GM12878 (cell line): ENCODE results near the gene GTF2F2. TPM values are rescaled to one million over a fixed set of nuclear protein-coding genes. Genes with fewer than 3 reads are reported as not detected.

Experiments used
- ATAC-seq: fragments of 200-7000 bp; cut with Tn5 transposase; 3 replicates; pipeline ENCODE4 v1.9.1; 2020; ENCODE audit warnings: mild to moderate bottlenecking, moderate library complexity
- BruUV-seq: library from RNA; stranded (reverse); fragments of 400-500 nt; replicated peaks from 2 replicates; lab custom pipeline; 2021; lab: Mats Ljungman, UMichigan
- CTCF ChIA-PET: fragments of 300-600 bp; sonication (Branson Sonifier 250); formaldehyde crosslinking; extraction: SDS; loops from one replicate; lab custom pipeline; 2021; ENCODE audit warnings: inconsistent platforms; lab: Yijun Ruan, JAX
- POLR2A ChIA-PET: fragments of 350-600 bp; formaldehyde crosslinking; extraction: SDS; loops from one replicate; lab custom pipeline; 2021; ENCODE audit warnings: inconsistent platforms; lab: Charles Lee
- RAD21 ChIA-PET: fragments of 300-600 bp; sonication (Branson Sonifier 250); formaldehyde crosslinking; loops from one replicate; lab custom pipeline; 2023; ENCODE audit warnings: antibody characterized with exemption; ENCODE audit not compliant: unreplicated experiment; lab: Charles Lee
- SMC1A ChIA-PET: fragments of 300-600 bp; sonication (Branson Sonifier 250); formaldehyde crosslinking; loops from one replicate; lab custom pipeline; 2023; ENCODE audit not compliant: unreplicated experiment, uncharacterized antibody; lab: Charles Lee
- DNase-seq: peaks from one replicate; pipeline ENCODE4 v3.0.0-alpha.2; 2011; ENCODE audit warnings: low read depth, low spot score
- FAIRE-seq: peaks from 3 replicates; lab custom pipeline; 2011; peaks lifted over from hg19 to GRCh38; lab: Jason Lieb, UNC
- H2AFZ ChIP-seq: 2 replicates; pipeline ENCODE4 v1.6.0; 2011; ENCODE audit warnings: low read depth, low read length, control low read depth; ENCODE audit not compliant: control insufficient read depth
- H3K27ac ChIP-seq: 2 replicates; pipeline ENCODE4 v1.5.1; 2011; ENCODE audit warnings: control low read depth; ENCODE audit not compliant: control insufficient read depth, insufficient read depth
- H3K27me3 ChIP-seq, 2 experiments: replicated peaks in 1 of 2; 2 replicates each; pipeline versions ENCODE4 v1.6.0 to v1.6.1; 2011; ENCODE audit warnings: low read length in 1 of 2; ENCODE audit not compliant: control insufficient read depth in 2 of 2, insufficient read depth in 2 of 2
- H3K36me3 ChIP-seq, 2 experiments: 2 replicates each; pipeline ENCODE4 v1.5.1; 2011; ENCODE audit warnings: low read length in 1 of 2; ENCODE audit not compliant: control insufficient read depth in 2 of 2, insufficient read depth in 2 of 2
- H3K4me1 ChIP-seq: 2 replicates; pipeline ENCODE4 v1.6.1; 2011; ENCODE audit warnings: mild to moderate bottlenecking, low read length, moderate library complexity, mixed read lengths; ENCODE audit not compliant: control insufficient read depth, insufficient read depth
- H3K4me2 ChIP-seq: 2 replicates; pipeline ENCODE4 v1.6.0; 2011; ENCODE audit warnings: control low read depth; ENCODE audit not compliant: control insufficient read depth, insufficient read depth
- H3K4me3 ChIP-seq: fragments of 200-600 bp; sonication (generic); 2 replicates; pipeline ENCODE4 v1.5.1; 2016
- H3K79me2 ChIP-seq: 2 replicates; pipeline ENCODE4 v1.6.0; 2011; ENCODE audit warnings: low read length; ENCODE audit not compliant: control insufficient read depth, insufficient read depth
- H3K9ac ChIP-seq: 2 replicates; pipeline ENCODE4 v1.8.0; 2011; ENCODE audit warnings: low read length, control low read depth, mixed read lengths; ENCODE audit not compliant: control insufficient read depth, insufficient read depth
- H3K9me3 ChIP-seq: replicated peaks from 3 replicates; pipeline ENCODE4 v1.5.1; 2011; ENCODE audit warnings: mild to moderate bottlenecking, low read length; ENCODE audit not compliant: control insufficient read depth, insufficient read depth
- H4K20me1 ChIP-seq: 2 replicates; pipeline ENCODE4 v1.6.0; 2011; ENCODE audit not compliant: control insufficient read depth, insufficient read depth
- BMI1 ChIP-seq: fragments of 450-650 bp; IDR thresholded peaks from 2 replicates; pipeline ENCODE4 v1.6.1; 2016; ENCODE audit warnings: mild to moderate bottlenecking, moderate library complexity, borderline replicate concordance
- FOXK2 ChIP-seq: fragments of 450-650 bp; IDR thresholded peaks from 2 replicates; pipeline ENCODE4 v1.6.1; 2017; ENCODE audit warnings: mild to moderate bottlenecking, moderate library complexity
- RCOR1 ChIP-seq: conservative IDR thresholded peaks from 2 replicates; pipeline ENCODE4 v1.6.1; 2012; ENCODE audit warnings: low read depth, low read length, improper control_type of control experiment
- ZZZ3 ChIP-seq: IDR thresholded peaks from 2 replicates; pipeline ENCODE4 v1.6.1; 2011; ENCODE audit warnings: low read depth; ENCODE audit not compliant: control insufficient read depth, insufficient read length
- WGBS: methylation state at CpG from one replicate; pipeline ENCODE4 v1.1.6; 2016; ENCODE audit warnings: low lambda C conversion rate; ENCODE audit not compliant: insufficient replicate concordance, insufficient coverage; ENCODE audit errors: missing lambda C conversion rate; 5-methylcytosine and 5-hydroxymethylcytosine counted together
- in situ Hi-C: fragments of 300-500 bp; cut with MboI; formaldehyde crosslinking; loops from 9 replicates; pipeline ENCODE4 v1.14.3; 2018; ENCODE audit warnings: mixed read lengths
- intact Hi-C: fragments of 100-400 bp; cut with micrococcal nuclease; formaldehyde crosslinking; loops from one replicate; pipeline ENCODE4 v1.14.2; 2022; ENCODE audit not compliant: unreplicated experiment
- polyA plus RNA-seq, 11 experiments: library from polyadenylated mRNA; depleted of rRNA in 4 of 11; unstranded in 6 of 11; stranded (reverse) in 5 of 11; fragments of >200 nt; fragmentation: Nextera tagmentation in 4 of 11; fragmentation: Illumina TruSeq in 1 of 11; extraction: Ambion mirVana in 4 of 11; extraction: Trizol in 1 of 11; gene quantifications; 1 replicate in 1 of 11; 2 replicates in 10 of 11; pipeline versions ENCODE4 v1.2.1 to v1.2.3, GENCODE V29; 2011 to 2016; ENCODE audit warnings: inconsistent platforms in 2 of 11, missing spikeins in 2 of 11, low read depth in 1 of 11
- total RNA-seq, 4 experiments: library from RNA; depleted of rRNA in 3 of 4; stranded (reverse); fragments of >200 nt in 3 of 4; fragmentation: Illumina TruSeq in 1 of 4; extraction: Trizol in 1 of 4; gene quantifications; 2 replicates each; pipeline versions ENCODE4 v1.2.1 to v1.2.3, GENCODE V29; 2013 to 2021
- TF ChIP-seq, protein P1 (sequence below): IDR thresholded peaks from 2 replicates; pipeline ENCODE4 v1.6.1; 2011; ENCODE audit warnings: low read depth, mild to moderate bottlenecking, low read length, moderate library complexity, borderline replicate concordance; ENCODE audit errors: extremely low read depth
- TF ChIP-seq, protein P2 (sequence below): IDR thresholded peaks from 2 replicates; pipeline ENCODE4 v1.6.1; 2011; ENCODE audit warnings: borderline replicate concordance, low read depth, mild to moderate bottlenecking, moderate library complexity, mixed read lengths, low read length; ENCODE audit not compliant: insufficient read depth; ENCODE audit errors: extremely low read length

GTF2F2 gene
- total and polyA plus RNA-seq, 10 of the 15 experiments (the other 5 are each of a cell fraction or from before 2014, with no cell fraction given) = 14.5 to 30.8 (median 22.6) TPM

DNA sequence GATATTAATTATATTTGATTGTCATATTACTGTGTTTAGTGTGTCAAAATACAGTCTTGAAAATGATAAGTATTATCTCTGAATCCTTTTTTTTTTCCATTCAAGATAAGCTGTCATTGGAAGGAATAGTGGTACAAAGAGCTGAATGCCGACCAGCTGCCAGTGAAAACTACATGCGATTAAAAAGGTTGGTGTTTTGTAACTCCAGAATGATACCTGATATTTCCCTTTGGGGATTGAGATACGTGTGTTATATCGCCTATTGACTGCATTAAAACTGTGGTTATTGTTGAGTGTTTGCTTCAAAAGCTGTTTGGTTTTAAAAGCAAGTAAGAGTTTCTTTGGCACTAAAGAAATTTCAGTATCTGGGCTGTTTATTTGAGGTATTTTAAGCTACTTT, 87.0 kb downstream of the GTF2F2 start:
- H3K36me3 ChIP-seq = peaks cover 2 to 6% of the 10 kb centered on the region in 2 experiments; a peak in 3 of 4 replicates
- WGBS = 100% methylated on average over 4 of the region's 4 CpGs
- POLR2A ChIA-PET = interaction anchor here (0.7 kb wide), 1 partner anchor 8 kb away, joined by 3 read pairs; no protein-coding TSS in a partner anchor
- DNase-seq = no peak
- no peak overlapping the region for H2AFZ ChIP-seq
- TF ChIP-seq, protein P1, sequence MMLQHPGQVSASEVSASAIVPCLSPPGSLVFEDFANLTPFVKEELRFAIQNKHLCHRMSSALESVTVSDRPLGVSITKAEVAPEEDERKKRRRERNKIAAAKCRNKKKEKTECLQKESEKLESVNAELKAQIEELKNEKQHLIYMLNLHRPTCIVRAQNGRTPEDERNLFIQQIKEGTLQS = no peak
- TF ChIP-seq BMI1 = no peak
- no peak for TF ChIP-seq RCOR1
- TF ChIP-seq ZZZ3 = no peak
- TF ChIP-seq FOXK2 = no peak
- TF ChIP-seq, protein P2, sequence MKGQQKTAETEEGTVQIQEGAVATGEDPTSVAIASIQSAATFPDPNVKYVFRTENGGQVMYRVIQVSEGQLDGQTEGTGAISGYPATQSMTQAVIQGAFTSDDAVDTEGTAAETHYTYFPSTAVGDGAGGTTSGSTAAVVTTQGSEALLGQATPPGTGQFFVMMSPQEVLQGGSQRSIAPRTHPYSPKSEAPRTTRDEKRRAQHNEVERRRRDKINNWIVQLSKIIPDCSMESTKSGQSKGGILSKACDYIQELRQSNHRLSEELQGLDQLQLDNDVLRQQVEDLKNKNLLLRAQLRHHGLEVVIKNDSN = no peak
- H3K9ac ChIP-seq = no peak overlapping the region
- H3K27ac ChIP-seq = no peak overlapping the region; the same call in 1 of the 2 replicates
- no TSS peak for BruUV-seq
- no peaks in the 10 kb centered on the region; the same call in 2 of the 3 replicates for H3K9me3 ChIP-seq
- CTCF ChIA-PET = interaction anchor here (0.5 to 1.7 kb wide), 4 partner anchors 9 to 76 kb away, joined by 3 to 7 read pairs (median 4); no protein-coding TSS in a partner anchor
- no peak overlapping the region for H3K4me2 ChIP-seq
- intact Hi-C loops (no loop called here), in situ Hi-C loops (no loop called here)
- no peak for FAIRE-seq
- H4K20me1 ChIP-seq = no peaks in the 10 kb centered on the region
- no peaks in the 10 kb centered on the region for H3K27me3 ChIP-seq
- no peak overlapping the region for H3K4me3 ChIP-seq
- no peak for ATAC-seq
- H3K79me2 ChIP-seq = no peaks in the 10 kb centered on the region; the same call in 1 of the 2 replicates
- RAD21 ChIA-PET = interaction anchor here (0.7 to 1.6 kb wide), 5 partner anchors 10 to 114 kb away, joined by 3 to 4 read pairs (median 3); no protein-coding TSS in a partner anchor
- SMC1A ChIA-PET = interaction anchor here (0.5 to 4.1 kb wide), 11 partner anchors 9 to 581 kb away, joined by 3 to 22 read pairs (median 3); no protein-coding TSS in a partner anchor
- peaks cover 3% of the 10 kb centered on the region; the same call in 1 of the 2 replicates for H3K4me1 ChIP-seq
